Right lobe of liver (tissue), 6 donors: ENCODE measurements around the gene GNPTG. TPM values are rescaled to one million over a fixed set of nuclear protein-coding genes. Genes with fewer than 3 reads are reported as not detected.

Experiments
- ATAC-seq, 4 donors: fragments of 200-7000 bp; cut with Tn5 transposase; one replicate each; pipeline ENCODE4 v1.9.1; 2020; ENCODE audit warnings: mild to moderate bottlenecking in 4 of 4, moderate library complexity in 4 of 4
- DNase-seq, 3 donors: peaks; one replicate each; pipeline ENCODE4 v3.0.0-alpha.2; 2020
- H3K27ac ChIP-seq, 3 donors: fragments of 200-600 bp; one replicate each; pipeline ENCODE4 v1.8.0; 2022
- H3K27me3 ChIP-seq, 2 donors: fragments of 200-600 bp; one replicate each; pipeline ENCODE4 v1.8.0; 2022
- H3K36me3 ChIP-seq, 4 donors: fragments of 200-600 bp; sonication (generic) in 1 of 4; one replicate each; pipeline versions ENCODE4 v1.5.1 to v1.8.0; 2017 to 2022; ENCODE audit warnings: control low read depth in 1 of 4
- H3K4me1 ChIP-seq, 4 donors: fragments of 200-600 bp; sonication (generic) in 1 of 4; one replicate each; pipeline versions ENCODE4 v1.5.1 to v1.8.0; 2017 to 2022; ENCODE audit warnings: control low read depth in 1 of 4
- H3K4me3 ChIP-seq, 3 donors: fragments of 200-600 bp; one replicate each; pipeline ENCODE4 v1.8.0; 2022
- H3K9me3 ChIP-seq, 4 donors: fragments of 200-600 bp; sonication (generic) in 1 of 4; one replicate each; pipeline versions ENCODE4 v1.5.1 to v1.8.0; 2017 to 2022; ENCODE audit warnings: control low read depth in 1 of 4
- CTCF ChIP-seq, 4 donors: fragments of 200-600 bp in 3 of 4; fragments of 450-650 bp in 1 of 4; IDR thresholded peaks; one replicate each; pipeline versions ENCODE4 v1.5.1 to v1.8.0; 2016 to 2022; ENCODE audit warnings: antibody characterized with exemption in 4 of 4, mild to moderate bottlenecking in 2 of 4
- POLR2A ChIP-seq: fragments of 450-650 bp; IDR thresholded peaks from one replicate; pipeline ENCODE4 v1.6.1; 2017; ENCODE audit warnings: antibody characterized with exemption, mild to moderate bottlenecking
- WGBS: methylation state at CpG from one replicate; pipeline ENCODE4 v1.1.6; 2018; ENCODE audit warnings: low coverage, low lambda C conversion rate; ENCODE audit not compliant: insufficient coverage; ENCODE audit errors: missing lambda C conversion rate; 5-methylcytosine and 5-hydroxymethylcytosine counted together
- intact Hi-C, 2 donors: fragments of 100-400 bp; cut with DNase I; formaldehyde crosslinking; loops; one replicate each; pipeline versions ENCODE4 v1.11.2 to v1.14.1; 2022
- total RNA-seq, 6 experiments: library from RNA; depleted of rRNA in 2 of 6; stranded (reverse); fragments of >200 nt in 2 of 6; fragmentation: NEBNext Ultra II Directional in 3 of 6; extraction: Animal tissue kit (Norgen Biotek cat#: 25700) in 3 of 6; gene quantifications; one replicate each; pipeline versions ENCODE4 v1.1.0 to v1.2.4, GENCODE V29; 2016 to 2023
- donor health status: DM: no; HTN: yes; CAD: no.
- donor health status: DM: no; HTN: no; CAD: no.
- donor health status: DM: no; HTN: no; CAD: no.
- donor health status: DM: no; HTN: yes; CAD: no.
- donor health status: DM: no; HTN: yes; CAD: no.

The GNPTG gene
- total RNA-seq, 6 experiments from 2014 or later, result 44.3 to 72.8 (median 63.0) TPM

- TF ChIP-seq POLR2A (no peak), CTCF (IDR thresholded peaks at IDR 0.05) (peak in 3 of 4 donors; percentile 27 to 38 (median 30))
- no peak overlapping the region for H3K27ac ChIP-seq
- peaks cover 0 to 2% (median 0%) of the 10 kb centered on the region in 4 donors for H3K36me3 ChIP-seq
- H3K9me3 ChIP-seq, result no peaks in the 10 kb centered on the region
- ATAC-seq, result no peak
- 61% methylated on average over 8 of the region's 17 CpGs for WGBS
- DNase-seq, result no peak
- H3K4me3 ChIP-seq, result no peak overlapping the region
- intact Hi-C loops, result no loop called here
- peaks cover 0 to 24% (median 9%) of the 10 kb centered on the region in 4 donors for H3K4me1 ChIP-seq
- H3K27me3 ChIP-seq, result peaks cover 0 to 8% of the 10 kb centered on the region in 2 donors
Measured at GRCh38 chr16:1330260-1330914, 21.3 kb upstream of the GNPTG start.

GRCh38 chr16:1330931-1331711 is 20.6 kb upstream of the GNPTG start:
- Histone ChIP-seq H3K27ac (peak overlapping the region in 2 of 3 donors; percentile 37 to 46), H3K9me3 (no peaks in the 10 kb centered on the region), H3K4me1 (peaks cover 0 to 24% (median 9%) of the 10 kb centered on the region in 4 donors), H3K36me3 (no peaks in the 10 kb centered on the region), H3K4me3 (peak overlapping the region in 2 of 3 donors; percentile 11 to 39), H3K27me3 (peaks cover 0 to 8% of the 10 kb centered on the region in 2 donors)
- intact Hi-C loops, result no loop called here
- 51% methylated on average over 9 of the region's 22 CpGs for WGBS
- no peak for ATAC-seq
- TF ChIP-seq POLR2A, result no peak
- TF ChIP-seq CTCF (IDR thresholded peaks at IDR 0.05), result no peak
- no peak for DNase-seq

- no peaks in the 10 kb centered on the region for H3K36me3 ChIP-seq
- peaks cover 0 to 8% of the 10 kb centered on the region in 2 donors for H3K27me3 ChIP-seq
- intact Hi-C loops, result no loop called here
- H3K4me3 ChIP-seq, result peak overlapping the region in 2 of 3 donors; percentile 11 to 39
- 6% methylated on average over 13 of the region's 34 CpGs for WGBS
- peak in 2 of 3 donors; percentile 65 to 77 for DNase-seq
- peak; percentile 63 to 70 (median 70) for ATAC-seq
- peaks cover 0 to 24% (median 9%) of the 10 kb centered on the region in 4 donors for H3K4me1 ChIP-seq
- TF ChIP-seq CTCF (IDR thresholded peaks at IDR 0.05), result no peak
- TF ChIP-seq POLR2A, result peak; percentile 43
- peak overlapping the region in 2 of 3 donors; percentile 37 to 46 for H3K27ac ChIP-seq
- H3K9me3 ChIP-seq, result no peaks in the 10 kb centered on the region
Measured at GRCh38 chr16:1331712-1332617, 19.8 kb upstream of the GNPTG start.

- DNase-seq (no peak), ATAC-seq (no peak)
- Histone ChIP-seq H3K9me3 (no peaks in the 10 kb centered on the region), H3K4me3 (peak overlapping the region; percentile 20 to 39 (median 21)), H3K27me3 (peaks cover 0 to 8% of the 10 kb centered on the region in 2 donors), H3K36me3 (no peaks in the 10 kb centered on the region), H3K4me1 (peaks cover 0 to 24% (median 9%) of the 10 kb centered on the region in 4 donors), H3K27ac (peak overlapping the region in 1 of 3 donors; percentile 29)
- WGBS, result 8% methylated on average over 10 of the region's 26 CpGs
- no peak for TF ChIP-seq POLR2A
- no peak for TF ChIP-seq CTCF (IDR thresholded peaks at IDR 0.05)
- intact Hi-C loops, result no loop called here
Measured at GRCh38 chr16:1332618-1333148, 19.0 kb upstream of the GNPTG start.
